Activated naive CD8-positive, alpha-beta T cell (primary cell): ENCODE measurements around the gene AP3B1.

ENCODE experiments used
- H3K27ac Mint-ChIP-seq: one replicate; pipeline ENCODE4 v1.8.0; 2021; ENCODE audit warnings: mixed read lengths
- H3K27me3 Mint-ChIP-seq: one replicate; pipeline ENCODE4 v1.8.0; 2021; ENCODE audit warnings: mixed read lengths
- H3K36me3 Mint-ChIP-seq: one replicate; pipeline ENCODE4 v1.8.0; 2021; ENCODE audit warnings: mixed read lengths
- H3K4me1 Mint-ChIP-seq: one replicate; pipeline ENCODE4 v1.8.0; 2021; ENCODE audit warnings: low read depth, mixed read lengths
- H3K4me3 Mint-ChIP-seq: one replicate; pipeline ENCODE4 v1.8.0; 2021; ENCODE audit warnings: mild to moderate bottlenecking, mixed read lengths
- H3K9me3 Mint-ChIP-seq: one replicate; pipeline ENCODE4 v1.8.0; 2021; ENCODE audit warnings: low read depth, mixed read lengths

Gene AP3B1

DNA sequence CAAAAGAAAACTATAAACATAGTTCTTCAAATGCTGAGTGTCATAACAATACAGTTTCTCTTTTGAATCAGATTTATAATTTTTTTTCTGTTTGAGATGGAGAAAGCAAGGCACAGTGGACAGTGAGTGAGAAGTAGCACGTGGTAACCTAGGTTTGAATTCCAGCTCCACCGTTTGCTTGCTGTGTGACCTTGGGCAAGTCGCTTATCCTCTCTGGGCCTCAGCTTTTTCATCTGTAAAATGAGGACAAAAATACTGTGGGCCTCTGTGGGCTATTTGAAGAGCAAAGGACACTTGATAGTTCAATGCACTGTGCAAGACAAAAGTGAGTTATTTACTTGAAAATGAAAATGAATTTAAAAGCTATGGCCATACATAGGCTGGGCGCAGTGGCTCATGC is 330.7 kb downstream of the AP3B1 start:
- H3K36me3 Mint-ChIP-seq: peaks cover 4% of the 10 kb centered on the region
- H3K4me1 Mint-ChIP-seq: peaks cover 2% of the 10 kb centered on the region
- H3K9me3 Mint-ChIP-seq: no peaks in the 10 kb centered on the region
- H3K27me3 Mint-ChIP-seq: peaks cover 28% of the 10 kb centered on the region
- no peak overlapping the region for H3K4me3 Mint-ChIP-seq
- H3K27ac Mint-ChIP-seq: no peak overlapping the region

DNA sequence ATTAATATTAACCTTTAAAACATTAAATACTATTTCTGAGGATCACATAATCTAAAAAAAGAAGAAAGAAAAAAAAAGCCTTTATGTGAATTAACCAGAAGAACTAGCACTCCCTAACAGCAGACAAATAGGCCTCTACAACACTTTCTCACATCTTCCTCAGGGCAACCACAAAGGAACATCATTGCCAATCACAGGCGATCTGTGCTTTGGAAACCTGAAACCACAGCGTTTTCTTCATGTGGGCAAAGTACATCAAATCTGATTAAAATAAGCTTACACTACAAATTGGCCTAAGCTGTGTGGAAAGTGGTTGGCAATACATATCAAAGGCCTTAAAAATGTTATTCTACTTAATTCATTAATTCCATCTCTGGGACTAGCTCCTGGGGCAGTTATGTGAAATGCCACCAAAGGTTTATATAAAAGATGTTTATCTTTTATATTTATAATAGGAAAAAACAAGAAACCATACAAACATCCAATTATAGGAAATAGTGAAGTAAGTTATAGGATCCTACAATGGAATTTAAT is 333.6 kb downstream of the AP3B1 start:
- no peak overlapping the region for H3K4me3 Mint-ChIP-seq
- H3K36me3 Mint-ChIP-seq: peaks cover 2% of the 10 kb centered on the region
- H3K4me1 Mint-ChIP-seq: peaks cover 9% of the 10 kb centered on the region
- no peak overlapping the region for H3K27ac Mint-ChIP-seq
- peaks cover 32% of the 10 kb centered on the region for H3K27me3 Mint-ChIP-seq
- no peaks in the 10 kb centered on the region for H3K9me3 Mint-ChIP-seq

DNA sequence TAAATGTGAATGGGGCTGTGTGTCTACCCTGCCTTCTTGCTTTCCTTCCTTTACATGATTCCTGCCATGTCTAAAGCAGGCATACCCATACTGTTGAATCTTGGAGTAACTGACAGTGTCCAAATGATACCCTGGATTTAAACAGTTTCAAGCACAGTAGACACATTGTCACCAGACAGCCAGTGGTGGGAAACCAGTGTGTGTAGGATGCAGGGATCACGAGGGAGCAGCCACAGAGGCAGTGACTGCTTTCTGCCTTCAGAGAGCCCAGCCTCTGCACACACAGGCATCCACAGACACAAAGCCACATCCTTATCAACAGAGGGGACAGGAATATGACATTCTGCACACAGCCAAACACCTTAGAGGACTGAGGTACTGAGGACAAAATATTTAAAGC is 334.2 kb downstream of the AP3B1 start:
- no peak overlapping the region for H3K27ac Mint-ChIP-seq
- no peaks in the 10 kb centered on the region for H3K9me3 Mint-ChIP-seq
- H3K4me3 Mint-ChIP-seq: no peak overlapping the region
- peaks cover 9% of the 10 kb centered on the region for H3K4me1 Mint-ChIP-seq
- peaks cover 2% of the 10 kb centered on the region for H3K36me3 Mint-ChIP-seq
- H3K27me3 Mint-ChIP-seq: peaks cover 32% of the 10 kb centered on the region

DNA sequence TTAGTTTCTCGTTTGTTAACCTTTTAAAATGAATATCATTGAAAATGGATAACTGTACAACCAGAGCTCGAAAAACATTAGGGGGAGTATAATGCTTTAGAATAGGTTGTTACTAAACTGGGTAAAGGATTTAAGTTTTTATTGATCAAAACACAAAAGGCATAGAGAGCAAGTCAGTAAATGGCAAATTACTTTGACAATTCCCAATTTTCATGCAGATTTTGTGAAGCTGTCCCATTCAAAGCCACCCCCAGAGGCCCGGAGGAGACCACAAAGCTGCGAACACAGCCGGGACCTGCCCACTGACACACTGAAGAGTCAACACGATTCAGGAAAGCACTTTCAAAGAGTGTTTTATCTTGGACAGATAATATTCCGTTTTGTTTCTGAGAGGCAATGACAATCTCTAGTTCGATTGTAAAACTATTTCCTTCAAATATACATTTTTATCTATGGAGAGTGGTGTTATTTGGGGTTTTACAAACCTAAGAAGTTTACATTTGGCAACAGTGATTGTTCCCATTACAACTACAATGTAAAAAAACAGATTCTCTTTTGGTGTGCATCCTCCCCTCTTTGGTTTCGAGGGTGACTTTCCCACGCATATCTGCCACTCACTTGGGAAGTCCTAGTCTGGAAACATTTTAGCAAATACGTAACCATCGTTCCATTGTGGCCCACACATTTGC is 335.7 kb downstream of the AP3B1 start:
- Mint-ChIP-seq H3K4me1 (peaks cover 9% of the 10 kb centered on the region), H3K9me3 (no peaks in the 10 kb centered on the region), H3K27ac (no peak overlapping the region), H3K27me3 (peaks cover 27% of the 10 kb centered on the region), H3K36me3 (peaks cover 2% of the 10 kb centered on the region), H3K4me3 (peak overlapping the region; percentile 54)

DNA sequence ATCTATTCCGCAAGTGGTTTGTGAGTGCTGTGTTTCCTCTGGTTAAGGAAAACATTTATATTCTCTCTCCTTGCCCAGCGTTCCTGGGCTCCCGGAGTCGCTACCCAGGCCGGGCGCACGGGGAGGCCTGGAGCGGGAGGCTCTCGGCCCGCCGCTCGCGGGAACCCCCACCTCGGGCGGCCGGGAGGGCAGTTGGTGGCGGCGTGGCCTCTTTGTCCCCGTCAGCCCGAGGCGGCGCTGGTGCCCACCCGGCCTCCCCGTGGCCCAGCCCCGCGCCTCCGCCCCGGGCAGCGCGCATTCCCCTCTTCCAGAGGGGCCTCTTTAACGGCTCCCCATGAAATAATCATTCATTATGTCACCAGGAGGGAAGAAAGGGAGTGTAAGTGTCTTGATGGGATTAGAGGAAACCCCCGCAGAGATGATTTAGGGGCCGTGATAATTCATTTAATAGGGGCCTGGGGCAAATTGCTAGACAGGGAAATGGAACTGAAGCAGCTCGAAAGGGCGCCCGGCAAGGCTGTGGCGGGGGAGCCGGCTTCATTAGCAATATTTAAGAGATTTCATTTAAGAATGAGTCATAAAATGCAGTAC is 336.5 kb downstream of the AP3B1 start:
- Mint-ChIP-seq H3K4me1 (peaks cover 9% of the 10 kb centered on the region), H3K27me3 (peaks cover 27% of the 10 kb centered on the region), H3K4me3 (peak overlapping the region; percentile 54), H3K9me3 (no peaks in the 10 kb centered on the region), H3K27ac (no peak overlapping the region), H3K36me3 (peaks cover 2% of the 10 kb centered on the region)

DNA sequence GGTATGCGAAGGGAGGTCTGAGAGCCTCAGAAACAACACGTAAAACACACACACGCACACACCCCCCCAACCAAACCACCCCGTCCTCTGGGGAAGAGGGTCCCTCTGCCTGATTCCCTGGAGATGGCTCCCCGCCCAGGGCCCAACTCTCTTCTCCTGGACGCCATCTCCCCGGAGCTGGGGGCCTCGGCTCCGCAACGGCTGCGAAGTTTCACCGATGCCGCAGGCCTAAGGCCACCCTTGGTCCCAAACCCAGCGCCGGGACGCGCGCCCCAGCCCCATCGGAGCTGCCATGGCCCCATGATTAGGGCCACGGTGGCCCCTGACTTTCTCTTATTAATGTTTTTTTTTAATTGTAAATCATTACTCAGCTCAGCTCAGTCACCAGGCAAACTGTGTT is 337.0 kb downstream of the AP3B1 start:
- Mint-ChIP-seq H3K4me1 (peaks cover 9% of the 10 kb centered on the region), H3K27ac (no peak overlapping the region), H3K27me3 (peaks cover 27% of the 10 kb centered on the region), H3K9me3 (no peaks in the 10 kb centered on the region), H3K36me3 (peaks cover 2% of the 10 kb centered on the region), H3K4me3 (no peak overlapping the region)

DNA sequence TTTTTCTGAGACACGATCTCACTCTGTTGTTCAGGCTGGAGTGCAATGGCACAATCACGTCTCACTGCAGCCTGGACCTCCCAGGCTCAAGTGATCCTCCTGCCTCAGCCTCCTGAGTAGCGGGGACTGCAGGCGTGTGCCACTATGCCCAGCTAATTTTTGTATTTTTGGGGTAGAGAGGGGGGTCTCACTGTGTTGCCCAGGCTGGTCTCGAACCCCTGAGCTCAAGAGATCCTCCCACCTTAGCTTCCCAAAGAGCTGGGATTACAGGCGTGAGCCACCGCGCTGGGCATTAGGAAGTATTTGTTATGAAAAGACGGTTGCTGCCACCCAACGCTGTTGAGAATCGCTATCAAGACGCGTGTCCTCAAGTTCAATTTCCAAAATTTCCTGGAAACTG is 337.4 kb downstream of the AP3B1 start:
- Mint-ChIP-seq H3K36me3 (peaks cover 2% of the 10 kb centered on the region), H3K4me1 (peaks cover 9% of the 10 kb centered on the region), H3K4me3 (no peak overlapping the region), H3K27me3 (peaks cover 24% of the 10 kb centered on the region), H3K9me3 (no peaks in the 10 kb centered on the region), H3K27ac (no peak overlapping the region)

DNA sequence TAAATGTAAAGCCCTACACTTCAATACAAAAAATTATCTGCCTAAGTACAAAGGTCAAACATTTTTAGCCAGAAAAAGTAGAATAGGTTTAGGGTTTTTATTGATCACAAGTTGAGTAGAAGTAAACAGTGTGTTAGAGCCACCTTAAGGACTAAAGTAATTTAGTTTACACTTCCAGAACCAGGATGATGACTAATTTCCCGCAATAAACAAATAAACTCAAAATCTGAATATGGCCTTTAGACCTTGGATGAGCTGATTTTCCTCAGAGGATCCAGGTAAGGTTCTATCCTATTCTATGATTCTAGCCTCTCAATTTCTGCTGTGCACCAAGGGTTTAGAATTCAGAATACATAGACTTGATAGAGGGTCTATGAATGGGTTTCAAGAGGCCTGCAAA is 338.9 kb downstream of the AP3B1 start:
- H3K4me1 Mint-ChIP-seq: peaks cover 9% of the 10 kb centered on the region
- H3K4me3 Mint-ChIP-seq: no peak overlapping the region
- H3K9me3 Mint-ChIP-seq: no peaks in the 10 kb centered on the region

GRCh38 chr5:77953374-77953773 is 341.1 kb downstream of the AP3B1 start:
- Mint-ChIP-seq H3K27ac (no peak overlapping the region), H3K4me1 (peaks cover 3% of the 10 kb centered on the region), H3K4me3 (no peak overlapping the region), H3K9me3 (no peaks in the 10 kb centered on the region), H3K27me3 (peaks cover 12% of the 10 kb centered on the region), H3K36me3 (no peaks in the 10 kb centered on the region)

More for the DNA sequence above, 338.9 kb downstream of the AP3B1 start:
- Mint-ChIP-seq H3K36me3 (peaks cover 2% of the 10 kb centered on the region), H3K27ac (no peak overlapping the region), H3K27me3 (peaks cover 22% of the 10 kb centered on the region)

- no peaks in the 10 kb centered on the region for H3K9me3 Mint-ChIP-seq
- peaks cover 1% of the 10 kb centered on the region for H3K4me1 Mint-ChIP-seq
- H3K27me3 Mint-ChIP-seq: peaks cover 10% of the 10 kb centered on the region
- no peak overlapping the region for H3K27ac Mint-ChIP-seq
- H3K4me3 Mint-ChIP-seq: no peak overlapping the region
- H3K36me3 Mint-ChIP-seq: no peaks in the 10 kb centered on the region
Observed at GRCh38 chr5:77952636-77953212, 341.8 kb downstream of the AP3B1 start.
